ENCODE results near the gene NAGLU. TPM values are rescaled to one million over a fixed set of nuclear protein-coding genes. Genes with fewer than 3 reads are reported as not detected.

NAGLU gene
- total and polyA plus RNA-seq, 2 of the 13 experiments (the other 11 are each of a cell fraction or from before 2014, with no cell fraction given), result 28.2 to 40.1 TPM

DNA sequence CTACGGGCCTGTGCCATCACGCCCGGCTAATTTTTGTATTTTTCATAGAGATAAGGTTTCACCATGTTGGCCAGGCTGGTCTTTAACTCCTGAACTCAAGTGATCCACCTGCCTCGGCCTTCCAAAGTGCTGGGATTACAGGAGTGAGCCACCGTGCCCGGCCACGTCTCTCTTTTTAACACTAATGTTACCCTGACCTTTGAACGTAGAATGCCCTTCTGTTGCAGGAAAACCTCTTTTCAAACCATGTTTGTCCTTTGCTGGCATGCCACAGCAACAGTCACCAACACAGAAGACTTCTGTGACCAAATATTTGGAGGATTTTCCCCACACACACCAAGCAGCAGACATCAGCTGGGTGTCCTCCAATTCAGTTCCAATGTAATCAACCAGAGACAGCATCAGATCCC lies 8.8 kb downstream of the NAGLU start:
- Histone ChIP-seq H2AFZ (ENCODE audit: low read length) (no peak overlapping the region), H3K79me2 (ENCODE audit: insufficient read depth, low read length) (no peaks in the 10 kb centered on the region), H3K9me3 (ENCODE audit: low read length) (no peaks in the 10 kb centered on the region), H3K4me1 (ENCODE audit: insufficient read depth, low read length) (peaks cover 69% of the 10 kb centered on the region), H3K4me2 (ENCODE audit: low read depth, low read length) (peak overlapping the region; percentile 33), H3K4me3 (replicated peaks in 1 of 3; ENCODE audit: insufficient read depth in 1 of 3, low read depth in 2 of 3, low read length in 3 of 3) (peak overlapping the region in 1 of 3 experiments; percentile 22; a peak in 1 of 6 replicates), H3K27ac (ENCODE audit: extremely low read length, insufficient read depth, low read length) (peak overlapping the region; percentile 83), H3K27me3 (ENCODE audit: control insufficient read depth in 1 of 2, insufficient read depth in 2 of 2, low read length in 2 of 2) (no peaks in the 10 kb centered on the region), H4K20me1 (ENCODE audit: insufficient read depth, low read length) (no peaks in the 10 kb centered on the region), H3K9ac (ENCODE audit: insufficient read depth, low read depth, low read length) (peak overlapping the region; percentile 59), H3K36me3 (replicated peaks in 1 of 2; ENCODE audit: control insufficient read depth in 1 of 2, insufficient read depth in 2 of 2, low read length in 2 of 2) (peaks cover 0 to 14% of the 10 kb centered on the region in 2 experiments; a peak in 3 of 5 replicates)
- ChIA-PET POLR2A (interaction anchor here (1.0 to 6.1 kb wide), 6 partner anchors 8 to 22 kb away, joined by 3 to 45 read pairs (median 12); partner anchors contain the start of gene NAGLU), CTCF (ENCODE audit: low intra/inter-chr PET ratio, low total read pairs) (no interaction called here)
- FAIRE-seq (peak; percentile 75), DNase-seq (ENCODE audit: low spot score) (peak; percentile 83), ATAC-seq (peak; percentile 18)
- intact Hi-C loops (cut with micrococcal nuclease; ENCODE audit: unreplicated experiment), result no loop called here
- 36% methylated on average over 8 of the region's 8 CpGs for WGBS (ENCODE audit: low lambda C conversion rate)
- BruUV-seq (replicated peaks), result no TSS peak
- in situ Hi-C loops (cut with HindIII; ENCODE audit: extremely low pct_ligation_motif_present, low pct_unique_long_range_greater_than_20kb), result no loop called here
- no peak for TF ChIP-seq NCOA1 (CRISPR knock-in tag; IDR thresholded peaks at IDR 0.05)
- no peak for TF ChIP-seq HNRNPH1 (optimal IDR thresholded peaks at IDR 0.05; ENCODE audit: low read depth, low read length)
- TF ChIP-seq ZNF7 (CRISPR knock-in tag; IDR thresholded peaks at IDR 0.05), result no peak
- TF ChIP-seq SNRNP70 (IDR thresholded peaks at IDR 0.05; ENCODE audit: low read depth, low read length), result no peak
- no peak for TF ChIP-seq SRSF1 (optimal IDR thresholded peaks at IDR 0.05; ENCODE audit: low read depth, low read length)
- TF ChIP-seq ZMYM2 (CRISPR knock-in tag; IDR thresholded peaks at IDR 0.05), result no peak
- TF ChIP-seq KDM5B (CRISPR knock-in tag; IDR thresholded peaks at IDR 0.05; ENCODE audit: borderline replicate concordance), result no peak
- no peak for TF ChIP-seq SCMH1 (CRISPR knock-in tag; IDR thresholded peaks at IDR 0.05; ENCODE audit: borderline replicate concordance)
- no peak for TF ChIP-seq CEBPG (CRISPR knock-in tag; IDR thresholded peaks at IDR 0.05)
- 0 out of 2 replicates have a peak, but pooled peaks have one; percentile 48 for TF ChIP-seq BRD4 (CRISPR knock-in tag; IDR thresholded peaks at IDR 0.05)
- TF ChIP-seq, protein P1, sequence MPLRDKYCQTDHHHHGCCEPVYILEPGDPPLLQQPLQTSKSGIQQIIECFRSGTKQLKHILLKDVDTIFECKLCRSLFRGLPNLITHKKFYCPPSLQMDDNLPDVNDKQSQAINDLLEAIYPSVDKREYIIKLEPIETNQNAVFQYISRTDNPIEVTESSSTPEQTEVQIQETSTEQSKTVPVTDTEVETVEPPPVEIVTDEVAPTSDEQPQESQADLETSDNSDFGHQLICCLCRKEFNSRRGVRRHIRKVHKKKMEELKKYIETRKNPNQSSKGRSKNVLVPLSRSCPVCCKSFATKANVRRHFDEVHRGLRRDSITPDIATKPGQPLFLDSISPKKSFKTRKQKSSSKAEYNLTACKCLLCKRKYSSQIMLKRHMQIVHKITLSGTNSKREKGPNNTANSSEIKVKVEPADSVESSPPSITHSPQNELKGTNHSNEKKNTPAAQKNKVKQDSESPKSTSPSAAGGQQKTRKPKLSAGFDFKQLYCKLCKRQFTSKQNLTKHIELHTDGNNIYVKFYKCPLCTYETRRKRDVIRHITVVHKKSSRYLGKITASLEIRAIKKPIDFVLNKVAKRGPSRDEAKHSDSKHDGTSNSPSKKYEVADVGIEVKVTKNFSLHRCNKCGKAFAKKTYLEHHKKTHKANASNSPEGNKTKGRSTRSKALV (CRISPR knock-in tag; IDR thresholded peaks at IDR 0.05), result no peak
- TF ChIP-seq, protein P2, sequence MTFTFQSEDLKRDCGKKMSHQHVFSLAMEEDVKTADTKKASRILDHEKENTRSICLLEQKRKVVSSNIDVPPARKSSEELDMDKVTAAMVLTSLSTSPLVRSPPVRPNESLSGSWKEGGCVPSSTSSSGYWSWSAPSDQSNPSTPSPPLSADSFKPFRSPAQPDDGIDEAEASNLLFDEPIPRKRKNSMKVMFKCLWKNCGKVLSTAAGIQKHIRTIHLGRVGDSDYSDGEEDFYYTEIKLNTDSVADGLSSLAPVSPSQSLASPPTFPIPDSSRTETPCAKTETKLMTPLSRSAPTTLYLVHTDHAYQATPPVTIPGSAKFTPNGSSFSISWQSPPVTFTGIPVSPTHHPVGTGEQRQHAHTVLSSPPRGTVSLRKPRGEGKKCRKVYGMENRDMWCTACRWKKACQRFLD (CRISPR knock-in tag; IDR thresholded peaks at IDR 0.05; ENCODE audit: borderline replicate concordance), result no peak
- 0 out of 2 replicates have a peak, but pooled peaks have one; percentile 11 for TF ChIP-seq NCOA2 (CRISPR knock-in tag; IDR thresholded peaks at IDR 0.05)
- TF ChIP-seq DNMT3B (CRISPR knock-in tag; conservative IDR thresholded peaks at IDR 0.05), result no peak
- TF ChIP-seq GZF1 (CRISPR knock-in tag; IDR thresholded peaks at IDR 0.05), result 0 out of 2 replicates have a peak, but pooled peaks have one; percentile 55
- peak; percentile 72 for TF ChIP-seq TBX2 (CRISPR knock-in tag; IDR thresholded peaks at IDR 0.05; ENCODE audit: borderline replicate concordance)
- no peak for TF ChIP-seq ZSCAN31 (CRISPR knock-in tag; IDR thresholded peaks at IDR 0.05; ENCODE audit: low read depth)
- no peak for TF ChIP-seq MIER2 (CRISPR knock-in tag; IDR thresholded peaks at IDR 0.05)
- TF ChIP-seq, protein P3, sequence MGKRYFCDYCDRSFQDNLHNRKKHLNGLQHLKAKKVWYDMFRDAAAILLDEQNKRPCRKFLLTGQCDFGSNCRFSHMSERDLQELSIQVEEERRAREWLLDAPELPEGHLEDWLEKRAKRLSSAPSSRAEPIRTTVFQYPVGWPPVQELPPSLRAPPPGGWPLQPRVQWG (CRISPR knock-in tag; IDR thresholded peaks at IDR 0.05; ENCODE audit: borderline replicate concordance, low read depth), result no peak
- 0 out of 2 replicates have a peak, but pooled peaks have one; percentile 26 for TF ChIP-seq ZNF644 (CRISPR knock-in tag; IDR thresholded peaks at IDR 0.05; ENCODE audit: low read depth)
- TF ChIP-seq ZNF777 (CRISPR knock-in tag; IDR thresholded peaks at IDR 0.05), result no peak
- TF ChIP-seq ZNF317 (CRISPR knock-in tag; IDR thresholded peaks at IDR 0.05), result peak; percentile 22; the same call in 1 of the 2 replicates
- no peak for TF ChIP-seq ZSCAN25 (CRISPR knock-in tag; IDR thresholded peaks at IDR 0.05)

All from HepG2 (cell line).